ELF-1 (cell line): ENCODE results near the gene UPF3A.

Experiments used
- DNase-seq: peaks from one replicate; pipeline ENCODE4 v3.0.0-alpha.2; 2016; ENCODE audit warnings: low read depth, low spot score

The UPF3A gene

GRCh38 chr13:114303700-114304327 lies 22.4 kb downstream of the UPF3A start:
- DNase-seq = no peak

GRCh38 chr13:114304346-114305034 lies 23.1 kb downstream of the UPF3A start:
- no peak for DNase-seq

- no peak for DNase-seq
Measured at GRCh38 chr13:114309086-114309485, 27.7 kb downstream of the UPF3A start.

- DNase-seq = no peak
Measured at GRCh38 chr13:114309806-114310410, 28.5 kb downstream of the UPF3A start.

- no peak for DNase-seq
Measured at GRCh38 chr13:114310956-114311355, 29.6 kb downstream of the UPF3A start.

GRCh38 chr13:114311387-114311786 lies 30.0 kb downstream of the UPF3A start:
- no peak for DNase-seq

- DNase-seq = no peak
Measured at GRCh38 chr13:114311908-114312307, 30.5 kb downstream of the UPF3A start.

GRCh38 chr13:114313061-114313860 lies 31.9 kb downstream of the UPF3A start:
- DNase-seq = peak; percentile 8

GRCh38 chr13:114314074-114314912 lies 32.9 kb downstream of the UPF3A start, which contains the start of gene CHAMP1:
TSS of gene CHAMP1 (plus strand) at chr13:114314503. CDS start at chr13:114323843, 9,340 bp downstream.
- DNase-seq = peak; percentile 96

GRCh38 chr13:114315074-114315785 lies 33.8 kb downstream of the UPF3A start:
- no peak for DNase-seq

GRCh38 chr13:114318624-114319023 lies 37.2 kb downstream of the UPF3A start:
- DNase-seq = no peak

- DNase-seq = no peak
Measured at GRCh38 chr13:114319441-114319913, 38.1 kb downstream of the UPF3A start.

GRCh38 chr13:114320065-114320464 lies 38.7 kb downstream of the UPF3A start:
- no peak for DNase-seq

- no peak for DNase-seq
Measured at GRCh38 chr13:114321256-114321655, 39.9 kb downstream of the UPF3A start.

- no peak for DNase-seq
Measured at GRCh38 chr13:114323349-114323748, 41.9 kb downstream of the UPF3A start.

- no peak for DNase-seq
Measured at GRCh38 chr13:114324334-114324733, 42.9 kb downstream of the UPF3A start.

GRCh38 chr13:114325729-114326128 lies 44.3 kb downstream of the UPF3A start:
- no peak for DNase-seq

GRCh38 chr13:114328034-114328433 lies 46.6 kb downstream of the UPF3A start:
- no peak for DNase-seq

- no peak for DNase-seq
Measured at GRCh38 chr13:114328595-114328994, 47.2 kb downstream of the UPF3A start.

- DNase-seq = no peak
Measured at GRCh38 chr13:114330086-114330485, 48.7 kb downstream of the UPF3A start.
